Measurements from ENCODE around the gene TREX2. TPM values are rescaled to one million over a fixed set of nuclear protein-coding genes. Genes with fewer than 3 reads are reported as not detected.

Gene TREX2
- total and polyA plus RNA-seq, 2 of the 8 experiments (the other 6 are each of a cell fraction or from before 2014, with no cell fraction given): 0.71 to 0.80 TPM

DNA sequence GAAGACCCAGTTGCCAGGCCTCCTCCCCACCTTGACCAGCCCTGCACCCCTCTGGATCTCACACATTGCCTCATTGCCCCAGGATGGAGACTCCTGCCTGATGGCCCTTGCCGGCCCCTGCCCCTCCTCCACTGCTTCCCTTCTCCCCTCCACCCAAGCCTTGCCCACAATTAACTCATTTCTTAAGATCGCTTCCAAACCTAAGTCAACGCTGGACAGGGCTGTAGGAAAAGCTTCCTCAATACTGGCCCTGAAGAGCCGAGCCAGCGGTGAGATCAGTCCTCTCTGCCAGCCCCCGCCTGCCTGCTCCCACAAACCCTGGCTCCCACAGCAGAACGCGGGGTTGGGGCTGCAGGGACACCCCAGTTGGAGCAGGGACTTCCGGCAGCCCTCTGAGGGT, 32.0 kb upstream of the TREX2 start:
- Histone ChIP-seq H2BK20ac (ENCODE audit: low read length) (no peak overlapping the region), H3K14ac (ENCODE audit: insufficient read length) (no peak overlapping the region), H3K79me2 (ENCODE audit: control insufficient read depth in 1 of 2, insufficient read depth in 2 of 2, low read length in 2 of 2) (no peaks in the 10 kb centered on the region), H3K27ac (ENCODE audit: low read depth, low read length) (no peak overlapping the region), H3K4ac (replicated peaks; ENCODE audit: insufficient read length, low read depth, low read length) (no peak overlapping the region), H2BK15ac (ENCODE audit: low read length) (no peak overlapping the region), H3K56ac (replicated peaks; ENCODE audit: insufficient read length, low read depth, low read length) (no peak overlapping the region), H4K20me1 (replicated peaks in 1 of 2; ENCODE audit: control insufficient read depth in 1 of 2, insufficient read depth in 2 of 2, low read length in 2 of 2) (peaks cover 0 to 1% of the 10 kb centered on the region in 2 experiments), H2AFZ (ENCODE audit: low read length) (no peak overlapping the region), H3K9ac (replicated peaks in 1 of 4; ENCODE audit: extremely low read depth in 1 of 4, low read depth in 3 of 4, low read length in 3 of 4) (no peak overlapping the region), H3K79me1 (ENCODE audit: low read depth, low read length) (no peaks in the 10 kb centered on the region), H3K18ac (ENCODE audit: extremely low read depth, low read length) (no peak overlapping the region; the same call in 1 of the 2 replicates), H2BK120ac (replicated peaks; ENCODE audit: low read depth, low read length) (no peak overlapping the region), H3K27me3 (replicated peaks in 1 of 4; ENCODE audit: control insufficient read depth in 3 of 4, extremely low read depth in 1 of 4, insufficient read depth in 3 of 4, low read length in 3 of 4) (peaks cover 5 to 24% (median 18%) of the 10 kb centered on the region in 4 experiments; a peak in 6 of 7 replicates), H4K91ac (replicated peaks; ENCODE audit: insufficient read length, low read length) (no peak overlapping the region), H3K4me2 (ENCODE audit: insufficient read depth in 1 of 2, low read depth in 2 of 2, low read length in 2 of 2) (no peak overlapping the region), H3K4me3 (ENCODE audit: extremely low read depth in 1 of 4, insufficient read depth in 2 of 4, low read depth in 3 of 4, low read length in 4 of 4) (no peak overlapping the region), H4K8ac (ENCODE audit: extremely low read depth, insufficient read depth, low read length) (no peak overlapping the region), H2AK5ac (ENCODE audit: low read depth, low read length) (no peak overlapping the region), H4K5ac (ENCODE audit: insufficient read length, low read depth, low read length) (no peak overlapping the region), H3K23ac (ENCODE audit: insufficient read length) (no peak overlapping the region), H2BK5ac (ENCODE audit: low read depth, low read length) (no peak overlapping the region), H3K4me1 (replicated peaks in 1 of 4; ENCODE audit: control insufficient read depth in 3 of 4, insufficient read depth in 4 of 4, low read length in 3 of 4) (peaks cover 0 to 17% (median 5%) of the 10 kb centered on the region in 4 experiments; a peak in 3 of 7 replicates), H3K23me2 (ENCODE audit: low read depth, low read length) (no peaks in the 10 kb centered on the region), H2BK12ac (ENCODE audit: low read depth, low read length) (no peak overlapping the region), H3K9me3 (ENCODE audit: insufficient read depth in 2 of 2, low read depth in 1 of 2, low read length in 1 of 2) (no peaks in the 10 kb centered on the region), H3K36me3 (ENCODE audit: control insufficient read depth in 2 of 4, insufficient read depth in 4 of 4, low read length in 3 of 4) (no peaks in the 10 kb centered on the region)
- FAIRE-seq (no peak), DNase-seq (ENCODE audit: low read depth in 1 of 2, low spot score in 2 of 2) (no peak)
- TF ChIP-seq BACH1 (IDR thresholded peaks at IDR 0.05; ENCODE audit: low read length): no peak
- TF ChIP-seq FOSL1 (IDR thresholded peaks at IDR 0.05; ENCODE audit: insufficient read depth, low read depth, low read length): no peak
- no peak for TF ChIP-seq PHF8 (conservative IDR thresholded peaks at IDR 0.05; ENCODE audit: low read depth, low read length)
- no peak for TF ChIP-seq RXRA (IDR thresholded peaks at IDR 0.05; ENCODE audit: insufficient read depth, low read depth, low read length)
- TF ChIP-seq HDAC2 (IDR thresholded peaks at IDR 0.05; ENCODE audit: borderline replicate concordance in 1 of 2, low read depth in 2 of 2, low read length in 2 of 2): no peak
- TF ChIP-seq TCF12 (IDR thresholded peaks at IDR 0.05; ENCODE audit: low read depth, low read length): no peak
- TF ChIP-seq CEBPB (IDR thresholded peaks at IDR 0.05; ENCODE audit: low read depth, low read length): no peak
- TF ChIP-seq SUZ12 (IDR thresholded peaks at IDR 0.05; ENCODE audit: low read length): no peak
- TF ChIP-seq BRCA1 (IDR thresholded peaks at IDR 0.05; ENCODE audit: low read depth, low read length): no peak
- TF ChIP-seq KDM4A (IDR thresholded peaks at IDR 0.05; ENCODE audit: low read depth, low read length, severe bottlenecking): no peak
- no peak for TF ChIP-seq TEAD4 (IDR thresholded peaks at IDR 0.05; ENCODE audit: low read depth, low read length)
- TF ChIP-seq YY1 (IDR thresholded peaks at IDR 0.05; ENCODE audit: low read depth, low read length): no peak
- no peak for TF ChIP-seq NANOG (IDR thresholded peaks at IDR 0.05; ENCODE audit: insufficient read depth, low read depth, low read length, poor library complexity, severe bottlenecking)
- no peak for TF ChIP-seq GABPA (IDR thresholded peaks at IDR 0.05; ENCODE audit: borderline replicate concordance, insufficient read depth, low read length)
- ChIA-PET POLR2A (ENCODE audit: partially characterized antibody) (no interaction called here), CTCF (ENCODE audit: partially characterized antibody) (interaction anchor here (1.5 to 1.9 kb wide), 4 partner anchors 10 to 191 kb away, joined by 3 to 11 read pairs (median 6); partner anchors contain the start of gene BGN)
- WGBS, 2 experiments (ENCODE audit: extremely low coverage in 1 of 2, insufficient coverage in 1 of 2, insufficient read length in 1 of 2, insufficient replicate concordance in 2 of 2, low coverage in 1 of 2, low lambda C conversion rate in 2 of 2, missing lambda C conversion rate in 1 of 2): 77% methylated on average over 6 of the region's 9 CpGs; no CpG with 5 or more reads in 1 of the 2 experiments

All from H1 (cell line).